Measurements from ENCODE around the gene TMEM42. TPM values are rescaled to one million over a fixed set of nuclear protein-coding genes. Genes with fewer than 3 reads are reported as not detected.

TMEM42 gene
- total and polyA plus RNA-seq, 4 donors = 7.9 to 19.1 (median 12.4) TPM

DNA sequence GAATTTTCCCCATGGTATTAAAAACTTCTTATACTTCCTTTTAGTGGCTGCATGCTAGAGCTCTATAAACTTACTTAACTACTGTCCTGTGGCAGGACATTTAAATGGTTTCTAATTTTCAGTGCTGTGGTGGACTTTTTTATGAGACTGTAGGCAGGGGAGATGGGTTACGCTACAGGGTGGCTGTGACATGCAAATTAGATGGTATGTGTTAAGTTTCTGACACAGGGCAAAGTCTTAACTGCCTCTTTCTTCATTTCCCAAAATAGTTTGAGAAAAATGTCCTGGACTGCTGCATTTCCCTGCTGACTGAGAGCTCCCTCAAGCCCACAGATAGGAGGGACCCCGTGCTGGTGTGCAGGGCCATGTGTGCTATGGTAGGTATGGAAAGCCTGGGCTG, 34.7 kb downstream of the TMEM42 start:
- ATAC-seq (ENCODE audit: low FRiP score) (no peak), DNase-seq (no peak)
- no peaks in the 10 kb centered on the region for H3K27me3 ChIP-seq (ENCODE audit: control insufficient read depth in 1 of 2, insufficient read depth in 2 of 2, low read length in 1 of 2)

DNA sequence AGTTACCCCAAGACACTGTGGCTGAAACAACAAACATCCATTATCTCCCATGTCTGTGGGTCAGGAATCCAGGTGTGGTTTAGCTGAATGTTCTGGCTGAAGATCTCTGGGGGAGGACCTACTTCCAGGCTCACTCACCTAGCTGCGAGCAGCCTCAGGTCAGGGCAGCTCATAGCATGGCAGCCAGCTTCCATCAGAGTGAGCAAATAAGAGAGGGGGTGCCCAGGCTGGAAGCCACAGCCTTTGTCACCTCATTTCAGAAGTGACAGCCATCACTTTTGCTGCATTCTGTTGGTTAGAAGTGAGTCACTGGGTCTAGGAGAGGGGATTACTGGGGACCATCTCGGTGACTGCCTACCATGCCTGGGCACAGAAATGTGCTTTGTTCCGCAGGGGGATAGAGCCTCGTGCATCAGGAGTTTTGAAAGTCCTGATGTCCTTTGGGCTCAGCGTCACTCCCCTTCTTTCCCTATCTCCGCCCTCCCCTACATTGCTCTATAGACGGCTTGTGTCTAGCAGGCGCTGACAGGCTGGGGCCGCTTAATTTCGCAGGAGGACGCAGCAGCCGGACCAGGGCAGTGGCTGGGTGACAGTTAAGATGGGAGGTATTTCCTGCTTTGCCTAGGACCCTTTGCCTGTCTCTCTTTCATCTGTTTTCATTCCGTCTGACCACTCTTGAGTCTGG, 38.1 kb downstream of the TMEM42 start:
- H3K4me1 ChIP-seq (ENCODE audit: control insufficient read depth in 1 of 2, insufficient read depth in 2 of 2, low read length in 2 of 2) = no peaks in the 10 kb centered on the region
- 53 to 54% methylated on average over 13 of the region's 13 CpGs for WGBS, 2 donors
- no peaks in the 10 kb centered on the region for H3K36me3 ChIP-seq (ENCODE audit: control insufficient read depth in 1 of 2, insufficient read depth in 2 of 2, low read length in 1 of 2)
- H3K4me3 ChIP-seq (ENCODE audit: low read length in 2 of 2) = no peak overlapping the region
- H3K9me3 ChIP-seq (ENCODE audit: control insufficient read depth, low read length) = no peaks in the 10 kb centered on the region
- no peak for ATAC-seq (ENCODE audit: low FRiP score)
- H3K27me3 ChIP-seq (ENCODE audit: control insufficient read depth in 1 of 2, insufficient read depth in 2 of 2, low read length in 1 of 2) = no peaks in the 10 kb centered on the region
- no peak overlapping the region for H3K27ac ChIP-seq (ENCODE audit: low read depth in 1 of 2, low read length in 2 of 2)
- no peak for DNase-seq
- intact Hi-C loops (cut with DNase I) = no loop called here

More for the DNA sequence above, 34.7 kb downstream of the TMEM42 start:
- no peaks in the 10 kb centered on the region for H3K36me3 ChIP-seq (ENCODE audit: control insufficient read depth in 1 of 2, insufficient read depth in 2 of 2, low read length in 1 of 2)
- intact Hi-C loops (cut with DNase I) = no loop called here
- H3K4me3 ChIP-seq (ENCODE audit: low read length in 2 of 2) = no peak overlapping the region
- WGBS, 2 donors = 41 to 44% methylated on average over 2 of the region's 2 CpGs
- no peaks in the 10 kb centered on the region for H3K9me3 ChIP-seq (ENCODE audit: control insufficient read depth, low read length)
- H3K27ac ChIP-seq (ENCODE audit: low read depth in 1 of 2, low read length in 2 of 2) = no peak overlapping the region
- no peaks in the 10 kb centered on the region for H3K4me1 ChIP-seq (ENCODE audit: control insufficient read depth in 1 of 2, insufficient read depth in 2 of 2, low read length in 2 of 2)

DNA sequence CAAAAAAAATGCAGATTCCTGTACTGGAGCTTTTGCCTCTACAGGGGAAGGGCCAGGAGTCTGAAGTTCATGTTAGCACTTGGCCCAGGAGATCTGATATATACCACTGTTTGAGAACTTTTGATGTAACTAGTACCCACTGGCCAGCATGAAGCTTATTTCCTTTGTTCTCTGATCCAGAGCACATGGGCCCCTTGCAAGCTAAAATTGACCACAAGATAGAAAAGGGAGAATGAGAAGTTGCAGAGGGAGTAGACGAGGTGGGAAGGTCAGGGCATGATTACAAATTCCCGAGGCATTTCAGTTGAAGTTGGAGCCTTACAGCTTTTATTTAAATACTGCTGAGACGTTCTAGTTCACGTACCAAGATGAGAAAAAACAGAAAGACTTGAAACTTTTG, 40.9 kb downstream of the TMEM42 start:
- no peaks in the 10 kb centered on the region for H3K4me1 ChIP-seq (ENCODE audit: control insufficient read depth in 1 of 2, insufficient read depth in 2 of 2, low read length in 2 of 2)
- no peak overlapping the region for H3K4me3 ChIP-seq (ENCODE audit: low read length in 2 of 2)
- 31 to 35% methylated on average over 4 of the region's 4 CpGs for WGBS, 2 donors
- H3K9me3 ChIP-seq (ENCODE audit: control insufficient read depth, low read length) = peaks cover 1% of the 10 kb centered on the region
- intact Hi-C loops (cut with DNase I) = no loop called here
- H3K27me3 ChIP-seq (ENCODE audit: control insufficient read depth in 1 of 2, insufficient read depth in 2 of 2, low read length in 1 of 2) = no peaks in the 10 kb centered on the region
- H3K36me3 ChIP-seq (ENCODE audit: control insufficient read depth in 1 of 2, insufficient read depth in 2 of 2, low read length in 1 of 2) = no peaks in the 10 kb centered on the region
- DNase-seq (no peak), ATAC-seq (ENCODE audit: low FRiP score) (no peak)
- no peak overlapping the region for H3K27ac ChIP-seq (ENCODE audit: low read depth in 1 of 2, low read length in 2 of 2)

DNA sequence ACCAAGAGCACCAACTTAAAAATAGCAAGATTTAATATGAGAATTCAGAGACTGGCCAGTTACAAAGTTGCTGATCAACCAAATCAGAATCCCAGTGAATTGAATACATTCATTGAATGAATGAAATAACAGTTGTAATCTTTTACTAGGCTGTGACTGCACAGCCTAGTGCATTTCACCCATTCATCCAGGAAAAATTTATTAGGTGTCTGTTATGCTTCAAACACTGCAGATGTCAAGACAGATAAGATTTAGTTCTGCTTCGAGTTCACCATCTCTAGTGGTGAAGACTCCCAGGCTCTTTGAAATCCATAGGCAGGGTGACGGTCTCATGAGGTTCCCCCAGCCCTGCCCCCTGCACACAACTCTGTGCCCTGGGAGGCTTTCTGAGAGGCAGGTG, 41.6 kb downstream of the TMEM42 start:
- H3K4me1 ChIP-seq (ENCODE audit: control insufficient read depth in 1 of 2, insufficient read depth in 2 of 2, low read length in 2 of 2) = no peaks in the 10 kb centered on the region
- no peaks in the 10 kb centered on the region for H3K27me3 ChIP-seq (ENCODE audit: control insufficient read depth in 1 of 2, insufficient read depth in 2 of 2, low read length in 1 of 2)
- H3K9me3 ChIP-seq (ENCODE audit: control insufficient read depth, low read length) = peaks cover 1% of the 10 kb centered on the region
- intact Hi-C loops (cut with DNase I) = no loop called here
- H3K27ac ChIP-seq (ENCODE audit: low read depth in 1 of 2, low read length in 2 of 2) = no peak overlapping the region
- DNase-seq = no peak
- H3K36me3 ChIP-seq (ENCODE audit: control insufficient read depth in 1 of 2, insufficient read depth in 2 of 2, low read length in 1 of 2) = no peaks in the 10 kb centered on the region
- H3K4me3 ChIP-seq (ENCODE audit: low read length in 2 of 2) = no peak overlapping the region
- 43 to 51% methylated on average over 2 of the region's 2 CpGs for WGBS, 2 donors
- no peak for ATAC-seq (ENCODE audit: low FRiP score)

DNA sequence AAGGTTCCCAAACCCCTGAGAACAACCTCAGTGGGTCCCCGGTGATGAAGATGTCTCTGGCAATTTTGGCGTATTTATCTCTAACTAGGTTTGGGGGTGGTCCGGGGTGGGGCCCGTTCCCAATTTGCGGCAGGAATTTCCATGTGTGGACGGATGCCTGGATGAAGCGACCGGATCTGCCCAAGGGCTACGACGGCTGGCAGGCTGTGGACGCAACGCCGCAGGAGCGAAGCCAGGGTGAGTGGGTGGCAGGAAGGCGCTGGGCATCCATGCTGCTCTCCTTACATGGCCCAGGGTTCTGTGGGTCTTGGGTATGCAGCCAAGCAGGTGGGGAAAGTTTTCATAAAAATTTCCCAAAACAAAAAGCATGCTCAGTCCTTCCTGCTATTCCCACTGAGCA, 42.0 kb downstream of the TMEM42 start:
- peaks cover 1% of the 10 kb centered on the region for H3K9me3 ChIP-seq (ENCODE audit: control insufficient read depth, low read length)
- DNase-seq (no peak), ATAC-seq (ENCODE audit: low FRiP score) (no peak)
- H3K4me3 ChIP-seq (ENCODE audit: low read length in 2 of 2) = no peak overlapping the region
- intact Hi-C loops (cut with DNase I) = no loop called here
- no peaks in the 10 kb centered on the region for H3K4me1 ChIP-seq (ENCODE audit: control insufficient read depth in 1 of 2, insufficient read depth in 2 of 2, low read length in 2 of 2)
- H3K27ac ChIP-seq (ENCODE audit: low read depth in 1 of 2, low read length in 2 of 2) = no peak overlapping the region
- no peaks in the 10 kb centered on the region for H3K27me3 ChIP-seq (ENCODE audit: control insufficient read depth in 1 of 2, insufficient read depth in 2 of 2, low read length in 1 of 2)
- no peaks in the 10 kb centered on the region for H3K36me3 ChIP-seq (ENCODE audit: control insufficient read depth in 1 of 2, insufficient read depth in 2 of 2, low read length in 1 of 2)
- 88% methylated on average over 15 of the region's 15 CpGs for WGBS, 2 donors

GRCh38 chr3:44905446-44906157, 43.9 kb downstream of the TMEM42 start:
- ATAC-seq (ENCODE audit: low FRiP score) = no peak
- intact Hi-C loops (cut with DNase I) = no loop called here

GRCh38 chr3:44906997-44907396, 45.3 kb downstream of the TMEM42 start:
- H3K36me3 ChIP-seq (ENCODE audit: control insufficient read depth in 1 of 2, insufficient read depth in 2 of 2, low read length in 1 of 2) = no peaks in the 10 kb centered on the region
- no peak for DNase-seq
- no peak overlapping the region for H3K27ac ChIP-seq (ENCODE audit: low read depth in 1 of 2, low read length in 2 of 2)
- H3K27me3 ChIP-seq (ENCODE audit: control insufficient read depth in 1 of 2, insufficient read depth in 2 of 2, low read length in 1 of 2) = no peaks in the 10 kb centered on the region
- WGBS, 2 donors = 75 to 88% methylated on average over 4 of the region's 4 CpGs
- peaks cover 1% of the 10 kb centered on the region for H3K9me3 ChIP-seq (ENCODE audit: control insufficient read depth, low read length)
- no peaks in the 10 kb centered on the region for H3K4me1 ChIP-seq (ENCODE audit: control insufficient read depth in 1 of 2, insufficient read depth in 2 of 2, low read length in 2 of 2)
- intact Hi-C loops (cut with DNase I) = no loop called here
- no peak for ATAC-seq (ENCODE audit: low FRiP score)
- no peak overlapping the region for H3K4me3 ChIP-seq (ENCODE audit: low read length in 2 of 2)

More at GRCh38 chr3:44905446-44906157, 43.9 kb downstream of the TMEM42 start:
- 87 to 89% methylated on average over 3 of the region's 3 CpGs for WGBS, 2 donors
- Histone ChIP-seq H3K36me3 (ENCODE audit: control insufficient read depth in 1 of 2, insufficient read depth in 2 of 2, low read length in 1 of 2) (no peaks in the 10 kb centered on the region), H3K27me3 (ENCODE audit: control insufficient read depth in 1 of 2, insufficient read depth in 2 of 2, low read length in 1 of 2) (no peaks in the 10 kb centered on the region), H3K4me3 (ENCODE audit: low read length in 2 of 2) (no peak overlapping the region), H3K4me1 (ENCODE audit: control insufficient read depth in 1 of 2, insufficient read depth in 2 of 2, low read length in 2 of 2) (no peaks in the 10 kb centered on the region), H3K27ac (ENCODE audit: low read depth in 1 of 2, low read length in 2 of 2) (no peak overlapping the region), H3K9me3 (ENCODE audit: control insufficient read depth, low read length) (peaks cover 1% of the 10 kb centered on the region)
- no peak for DNase-seq

DNA sequence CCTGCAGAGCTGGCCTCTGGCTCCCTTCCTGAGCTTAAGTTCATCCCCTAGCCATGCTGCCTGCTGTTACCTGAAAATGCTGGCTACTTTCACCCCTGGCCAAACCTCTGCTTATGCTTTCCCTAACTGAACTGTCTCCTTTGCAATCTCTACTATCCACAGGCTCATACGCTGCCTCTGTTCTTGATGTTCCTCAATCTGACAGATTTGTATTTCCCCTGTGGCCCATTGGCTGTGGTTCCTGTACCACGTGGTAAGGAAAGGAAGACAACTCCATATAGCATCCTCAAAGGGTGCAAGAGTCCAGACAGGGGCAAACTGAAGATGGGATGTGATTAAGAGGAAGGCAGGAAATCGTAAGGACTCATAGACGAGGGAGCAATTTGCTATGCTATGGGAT, 45.9 kb downstream of the TMEM42 start:
- no peak for DNase-seq
- no peaks in the 10 kb centered on the region for H3K4me1 ChIP-seq (ENCODE audit: control insufficient read depth in 1 of 2, insufficient read depth in 2 of 2, low read length in 2 of 2)
- intact Hi-C loops (cut with DNase I) = no loop called here
- H3K36me3 ChIP-seq (ENCODE audit: control insufficient read depth in 1 of 2, insufficient read depth in 2 of 2, low read length in 1 of 2) = no peaks in the 10 kb centered on the region
- no peak for ATAC-seq (ENCODE audit: low FRiP score)
- no peaks in the 10 kb centered on the region for H3K27me3 ChIP-seq (ENCODE audit: control insufficient read depth in 1 of 2, insufficient read depth in 2 of 2, low read length in 1 of 2)
- H3K27ac ChIP-seq (ENCODE audit: low read depth in 1 of 2, low read length in 2 of 2) = no peak overlapping the region
- 65 to 67% methylated on average over 4 of the region's 4 CpGs for WGBS, 2 donors
- peaks cover 1% of the 10 kb centered on the region for H3K9me3 ChIP-seq (ENCODE audit: control insufficient read depth, low read length)
- no peak overlapping the region for H3K4me3 ChIP-seq (ENCODE audit: low read length in 2 of 2)

DNA sequence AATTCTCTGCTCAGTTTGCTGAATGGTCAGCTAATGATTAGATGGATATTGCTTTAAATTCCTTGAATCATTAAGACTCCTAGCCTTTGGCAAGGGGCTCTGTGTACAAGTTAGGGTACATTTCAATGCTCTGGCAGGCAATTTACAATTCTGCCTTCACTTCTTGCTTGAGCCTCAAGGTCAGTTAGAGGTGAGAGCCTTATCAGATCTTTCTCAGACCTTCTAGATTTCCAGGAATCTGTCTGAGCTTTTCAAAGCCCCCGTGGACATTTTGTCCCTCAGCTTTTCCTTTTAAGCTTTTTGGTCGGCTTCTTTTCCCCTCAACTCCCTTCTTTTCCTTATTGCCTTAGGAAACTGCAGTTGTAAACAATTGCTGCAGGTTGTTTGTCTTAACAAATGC, 47.4 kb downstream of the TMEM42 start:
- DNase-seq (no peak), ATAC-seq (ENCODE audit: low FRiP score) (no peak)
- Histone ChIP-seq H3K27ac (ENCODE audit: low read depth in 1 of 2, low read length in 2 of 2) (no peak overlapping the region), H3K27me3 (ENCODE audit: control insufficient read depth in 1 of 2, insufficient read depth in 2 of 2, low read length in 1 of 2) (no peaks in the 10 kb centered on the region), H3K36me3 (ENCODE audit: control insufficient read depth in 1 of 2, insufficient read depth in 2 of 2, low read length in 1 of 2) (no peaks in the 10 kb centered on the region), H3K9me3 (ENCODE audit: control insufficient read depth, low read length) (peaks cover 1% of the 10 kb centered on the region), H3K4me1 (ENCODE audit: control insufficient read depth in 1 of 2, insufficient read depth in 2 of 2, low read length in 2 of 2) (no peaks in the 10 kb centered on the region), H3K4me3 (ENCODE audit: low read length in 2 of 2) (no peak overlapping the region)
- intact Hi-C loops (cut with DNase I) = no loop called here
- 18 to 21% methylated on average over 2 of the region's 2 CpGs for WGBS, 2 donors

Measured in aorta (tissue), 5 donors.